AG10803 (cell line): ENCODE data around the gene HERC3.

Experiments
- DNase-seq: peaks from one replicate; pipeline ENCODE4 v3.0.0; 2010; ENCODE audit warnings: low read depth
- H3K4me3 ChIP-seq: 2 replicates; pipeline ENCODE4 v1.5.1; 2011; ENCODE audit warnings: mild to moderate bottlenecking, low read length, control low read depth
- TF ChIP-seq, protein P1 (sequence below): conservative IDR thresholded peaks from 2 replicates; pipeline ENCODE4 v1.5.1; 2011; ENCODE audit warnings: mild to moderate bottlenecking, low read length, control low read depth, inconsistent platforms

The HERC3 gene

DNA sequence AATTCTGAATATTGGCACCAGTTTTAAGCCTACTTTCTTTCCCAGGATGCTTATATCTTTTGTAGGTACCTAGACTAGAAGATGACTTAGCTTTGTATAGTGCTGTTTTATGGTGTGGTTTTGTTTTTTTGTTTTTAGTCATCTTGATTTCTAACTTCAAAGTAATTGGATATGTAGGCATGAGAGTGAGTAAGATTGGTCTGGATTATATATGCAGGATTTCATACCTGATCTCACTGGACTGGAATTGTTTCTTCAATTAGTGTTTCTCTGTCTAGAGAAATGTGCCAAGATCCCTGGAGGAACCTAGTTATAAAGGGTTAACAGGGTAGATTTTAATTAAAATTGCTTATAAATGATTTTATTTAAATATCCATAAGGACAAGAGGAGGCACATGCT lies 82.3 kb downstream of the HERC3 start:
- DNase-seq = no peak
- no peak overlapping the region for H3K4me3 ChIP-seq
- TF ChIP-seq, protein P1, sequence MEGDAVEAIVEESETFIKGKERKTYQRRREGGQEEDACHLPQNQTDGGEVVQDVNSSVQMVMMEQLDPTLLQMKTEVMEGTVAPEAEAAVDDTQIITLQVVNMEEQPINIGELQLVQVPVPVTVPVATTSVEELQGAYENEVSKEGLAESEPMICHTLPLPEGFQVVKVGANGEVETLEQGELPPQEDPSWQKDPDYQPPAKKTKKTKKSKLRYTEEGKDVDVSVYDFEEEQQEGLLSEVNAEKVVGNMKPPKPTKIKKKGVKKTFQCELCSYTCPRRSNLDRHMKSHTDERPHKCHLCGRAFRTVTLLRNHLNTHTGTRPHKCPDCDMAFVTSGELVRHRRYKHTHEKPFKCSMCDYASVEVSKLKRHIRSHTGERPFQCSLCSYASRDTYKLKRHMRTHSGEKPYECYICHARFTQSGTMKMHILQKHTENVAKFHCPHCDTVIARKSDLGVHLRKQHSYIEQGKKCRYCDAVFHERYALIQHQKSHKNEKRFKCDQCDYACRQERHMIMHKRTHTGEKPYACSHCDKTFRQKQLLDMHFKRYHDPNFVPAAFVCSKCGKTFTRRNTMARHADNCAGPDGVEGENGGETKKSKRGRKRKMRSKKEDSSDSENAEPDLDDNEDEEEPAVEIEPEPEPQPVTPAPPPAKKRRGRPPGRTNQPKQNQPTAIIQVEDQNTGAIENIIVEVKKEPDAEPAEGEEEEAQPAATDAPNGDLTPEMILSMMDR = no peak

DNA sequence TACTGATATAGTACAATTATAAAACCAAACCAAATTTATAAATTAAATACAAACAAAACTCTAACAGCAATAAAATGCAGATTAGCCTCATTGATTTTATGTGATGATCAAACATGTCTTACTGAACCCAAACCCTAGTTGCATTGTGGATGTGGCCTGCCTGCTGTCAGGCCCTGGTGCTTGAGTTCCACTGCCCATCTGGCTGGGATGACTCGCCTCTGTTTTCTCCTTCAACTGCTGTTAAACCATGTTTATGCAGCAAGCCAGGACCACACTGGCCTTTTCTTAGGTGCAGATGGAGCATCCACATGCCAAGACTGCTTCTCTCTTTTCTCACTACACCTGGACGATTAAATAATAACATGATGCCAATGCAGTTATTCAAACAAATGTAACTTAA lies 82.7 kb downstream of the HERC3 start:
- peak; percentile 60 for DNase-seq
- TF ChIP-seq, protein P1 = no peak
- no peak overlapping the region for H3K4me3 ChIP-seq

DNA sequence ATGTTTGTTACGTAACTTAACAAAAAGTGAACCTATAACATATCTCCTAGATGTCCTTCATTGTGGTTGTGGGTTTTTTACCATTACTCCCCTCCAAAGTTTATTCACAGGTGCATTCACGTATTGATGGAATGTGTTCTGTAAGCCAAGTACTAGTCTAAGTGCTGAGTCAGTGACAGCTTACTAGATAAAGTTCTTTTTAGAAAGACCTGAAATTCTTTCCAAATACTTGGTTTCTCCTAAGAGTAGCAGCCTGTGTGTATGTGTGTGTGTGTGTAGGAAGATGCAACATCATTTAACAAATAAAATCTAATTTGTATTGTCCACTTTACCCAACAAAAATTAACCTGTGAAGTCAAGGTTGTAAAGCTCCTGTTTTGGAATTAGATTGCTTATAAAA lies 83.3 kb downstream of the HERC3 start:
- TF ChIP-seq, protein P1 = no peak
- H3K4me3 ChIP-seq = no peak overlapping the region
- DNase-seq = no peak

DNA sequence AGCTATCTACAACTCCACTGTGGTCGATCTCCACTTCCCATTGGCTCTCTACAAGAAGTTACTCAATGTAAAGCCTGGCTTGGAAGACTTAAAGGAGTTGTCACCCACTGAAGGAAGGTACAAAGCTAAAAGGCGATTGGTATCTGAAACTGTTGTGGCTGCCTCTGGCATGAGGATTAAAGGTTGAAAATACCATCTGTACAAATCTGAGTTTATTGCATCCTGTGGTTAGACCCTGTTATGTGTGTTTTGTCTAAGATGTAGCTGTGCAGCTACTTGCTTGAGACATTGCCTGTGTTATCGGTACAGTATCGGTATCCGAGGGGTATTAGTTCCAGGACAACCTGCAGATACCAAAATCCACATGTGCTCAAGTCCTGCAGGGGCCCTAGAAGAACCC lies 88.9 kb downstream of the HERC3 start:
- TF ChIP-seq, protein P1 = no peak
- H3K4me3 ChIP-seq = no peak overlapping the region
- no peak for DNase-seq

DNA sequence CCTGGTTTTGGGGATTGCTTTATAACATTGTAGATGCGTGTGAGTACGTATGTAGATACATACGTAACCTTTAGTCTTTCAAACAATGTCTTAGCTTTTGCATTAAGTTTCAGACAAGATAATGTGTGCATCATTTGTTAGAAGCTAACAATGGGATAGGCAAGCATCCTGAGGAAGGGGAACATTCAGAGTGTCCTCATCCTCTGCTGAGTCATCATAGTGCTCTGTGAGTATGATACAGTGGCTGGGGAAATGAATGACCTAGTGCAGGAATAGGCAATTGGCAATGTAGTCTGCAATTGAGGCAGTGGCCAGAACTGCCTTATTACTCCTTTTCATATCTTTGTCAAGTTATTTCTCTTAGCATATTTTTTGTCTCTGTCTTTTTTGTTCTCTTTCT lies 98.1 kb downstream of the HERC3 start:
- DNase-seq = peak; percentile 40
- H3K4me3 ChIP-seq = no peak overlapping the region
- TF ChIP-seq, protein P1 = no peak

DNA sequence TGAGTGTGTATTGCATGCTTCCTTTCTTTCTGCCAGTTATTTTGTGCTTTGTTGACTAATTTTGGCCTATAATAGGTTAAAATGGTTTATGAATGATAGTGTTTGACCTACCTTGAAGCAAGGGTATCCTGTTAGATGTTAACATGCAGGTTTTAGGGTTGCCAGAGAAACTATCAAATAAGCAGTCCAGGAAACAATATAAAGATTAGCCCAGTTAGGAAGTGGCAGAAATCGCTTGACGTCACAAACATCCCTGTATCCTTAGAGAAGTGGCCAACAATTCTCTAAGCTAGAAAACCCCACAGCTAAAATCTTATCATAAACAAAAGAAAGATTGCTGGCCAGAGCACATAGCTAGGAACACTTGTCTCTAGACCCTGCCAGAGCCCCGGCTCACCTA lies 101.5 kb downstream of the HERC3 start:
- no peak for DNase-seq
- TF ChIP-seq, protein P1 = no peak
- H3K4me3 ChIP-seq = no peak overlapping the region

DNA sequence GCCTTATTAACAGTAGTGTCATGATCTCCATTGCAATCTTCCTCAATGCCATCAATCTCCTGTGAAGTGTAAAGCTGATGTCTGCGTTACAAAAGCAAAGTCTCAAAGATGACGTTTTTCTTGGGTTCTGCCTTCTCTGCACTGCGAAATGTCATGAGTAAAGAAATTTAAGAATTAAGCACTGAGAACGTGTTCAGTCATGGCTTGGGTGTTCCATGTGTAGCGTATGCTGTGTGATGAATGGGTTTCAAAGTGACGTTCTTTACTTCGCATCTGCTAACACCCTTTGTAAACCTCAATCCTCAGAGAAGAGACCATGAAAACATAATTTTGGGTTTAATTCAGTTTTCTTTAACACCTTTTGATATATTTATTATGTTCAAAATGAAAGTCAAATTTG lies 104.3 kb downstream of the HERC3 start:
- peak overlapping the region; percentile 74 for H3K4me3 ChIP-seq
- DNase-seq = no peak
- TF ChIP-seq, protein P1 = no peak
